NB4 (cell line): ENCODE results near the gene ELL.
"Not testable (repeated sequence)": the region's sequence is repeated elsewhere in the genome, so short reads cannot be mapped to it uniquely, and the experiment has no call there.

Source experiments
- DNase-seq: peaks from one replicate; pipeline ENCODE4 v3.0.0; 2010; ENCODE audit warnings: low read depth
- H3K4me3 ChIP-seq: one replicate; pipeline ENCODE4 v1.5.1; 2011; ENCODE audit warnings: mild to moderate bottlenecking, low read depth, low read length, moderate library complexity
- CTCF ChIP-seq: IDR thresholded peaks from one replicate; pipeline ENCODE4 v1.5.1; 2012; ENCODE audit warnings: low read depth, low read length
- MAX ChIP-seq: IDR thresholded peaks from 2 replicates; pipeline ENCODE4 v1.6.1; 2011; ENCODE audit warnings: low read depth, low read length
- MYC ChIP-seq: IDR thresholded peaks from 2 replicates; pipeline ENCODE4 v1.6.1; 2011; ENCODE audit warnings: low read depth, low read length
- POLR2A ChIP-seq: IDR thresholded peaks from 2 replicates; pipeline ENCODE4 v1.6.1; 2011; ENCODE audit warnings: mild to moderate bottlenecking; ENCODE audit not compliant: insufficient read length; ENCODE audit errors: extremely low read depth

Gene ELL

GRCh38 chr19:18542941-18543813, 21.3 kb upstream of the ELL start, which contains the start of gene FKBP8:
Gene FKBP8, minus strand, starts transcription at chr19:18543573. Its CDS starts 1,603 bp downstream, at chr19:18541970.
- TF ChIP-seq POLR2A: no peak
- no peak for TF ChIP-seq MYC
- no peak for TF ChIP-seq CTCF
- no peak for TF ChIP-seq MAX
- H3K4me3 ChIP-seq: peak within 1 kb of the TSS; percentile 59
- peak; percentile 90 for DNase-seq

GRCh38 chr19:18541992-18542940, 20.4 kb upstream of the ELL start:
- peak; percentile 23 for DNase-seq
- no peak for TF ChIP-seq CTCF
- no peak for TF ChIP-seq MYC
- TF ChIP-seq POLR2A: no peak
- TF ChIP-seq MAX: no peak

GRCh38 chr19:18541258-18541991, 19.6 kb upstream of the ELL start:
- DNase-seq: no peak
- TF ChIP-seq CTCF: no peak
- no peak for TF ChIP-seq MYC
- TF ChIP-seq POLR2A: no peak
- TF ChIP-seq MAX: no peak
- H3K4me3 ChIP-seq: no peak overlapping the region

More at GRCh38 chr19:18541992-18542940, 20.4 kb upstream of the ELL start:
- H3K4me3 ChIP-seq: peak overlapping the region; percentile 48

- DNase-seq: not testable (repeated sequence)
Measured at GRCh38 chr19:18540200-18540599, 18.3 kb upstream of the ELL start.

GRCh38 chr19:18539372-18539771, 17.5 kb upstream of the ELL start:
- no peak for TF ChIP-seq MAX
- TF ChIP-seq MYC: no peak
- no peak for TF ChIP-seq POLR2A
- TF ChIP-seq CTCF: no peak
- no peak for DNase-seq
- H3K4me3 ChIP-seq: no peak overlapping the region

More at GRCh38 chr19:18540200-18540599, 18.3 kb upstream of the ELL start:
- H3K4me3 ChIP-seq: not testable (repeated sequence)

GRCh38 chr19:18538115-18538514, 16.2 kb upstream of the ELL start:
- TF ChIP-seq POLR2A: no peak
- no peak for TF ChIP-seq MAX
- TF ChIP-seq MYC: no peak
- no peak for TF ChIP-seq CTCF
- no peak overlapping the region for H3K4me3 ChIP-seq
- no peak for DNase-seq
